Colonic mucosa (tissue), 4 donors: ENCODE data around the gene GNG4. TPM values are rescaled to one million over a fixed set of nuclear protein-coding genes. Genes with fewer than 3 reads are reported as not detected.

Source experiments
- DNase-seq: peaks from one replicate; pipeline ENCODE4 v3.0.0-alpha.2; 2020
- H3K27ac ChIP-seq: fragments of 200-600 bp; one replicate; pipeline ENCODE4 v1.8.0; 2021
- H3K27me3 ChIP-seq: fragments of 200-600 bp; one replicate; pipeline ENCODE4 v1.8.0; 2021
- H3K36me3 ChIP-seq: fragments of 200-600 bp; one replicate; pipeline ENCODE4 v1.8.0; 2021
- H3K4me1 ChIP-seq: fragments of 200-600 bp; one replicate; pipeline ENCODE4 v1.8.0; 2021; ENCODE audit warnings: mild to moderate bottlenecking
- H3K4me3 ChIP-seq: fragments of 200-600 bp; one replicate; pipeline ENCODE4 v1.8.0; 2021
- H3K9ac ChIP-seq, 2 donors: one replicate each; pipeline ENCODE4 v1.7.0; 2013; ENCODE audit warnings: control low read depth in 2 of 2, low read depth in 2 of 2, low read length in 2 of 2
- H3K9me3 ChIP-seq: fragments of 200-600 bp; one replicate; pipeline ENCODE4 v1.8.0; 2021
- intact Hi-C: fragments of 100-400 bp; cut with DNase I; formaldehyde crosslinking; loops from one replicate; pipeline ENCODE4 v1.14.1; 2022
- total RNA-seq, 2 donors: library from RNA; stranded (reverse); fragmentation: NEBNext Ultra II Directional in 1 of 2; extraction: Animal tissue kit (Norgen Biotek cat#: 25700) in 1 of 2; gene quantifications; one replicate each; pipeline ENCODE4 v1.2.1, GENCODE V29; 2021
- TF ChIP-seq, protein P1 (sequence below): fragments of 200-600 bp; IDR thresholded peaks from one replicate; pipeline ENCODE4 v1.8.0; 2022; ENCODE audit warnings: antibody characterized with exemption, mild to moderate bottlenecking
- donor health status: healthy.
- donor health status: DM: no; HTN: no; CAD: no.
- donor health status: DM: no; HTN: no; CAD: no.

The GNG4 gene
- total RNA-seq, 2 donors from 2014 or later = 6.9 to 10.0 TPM

DNA sequence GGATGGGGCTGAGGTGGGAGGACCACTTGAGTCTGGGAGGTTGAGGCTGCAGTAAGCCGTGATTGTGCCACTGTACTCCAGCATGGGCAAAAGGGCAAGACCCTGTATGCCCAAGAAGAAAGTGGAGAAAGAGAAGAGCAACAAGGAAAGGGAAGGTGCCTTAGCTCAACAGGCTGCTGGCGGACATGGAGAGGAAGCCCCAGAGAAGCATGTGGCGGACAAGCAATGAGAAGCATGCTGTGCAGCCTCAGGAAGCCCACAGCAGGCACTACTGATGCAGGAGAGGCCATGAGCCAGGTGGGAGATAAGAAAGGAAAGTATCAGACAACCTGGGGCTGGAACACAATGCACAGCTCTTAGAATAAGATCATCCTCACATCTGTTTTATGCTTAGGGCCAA, 32.6 kb upstream of the GNG4 start:
- intact Hi-C loops = no loop called here
- DNase-seq = no peak
- no peak overlapping the region for H3K4me3 ChIP-seq
- TF ChIP-seq, protein P1, sequence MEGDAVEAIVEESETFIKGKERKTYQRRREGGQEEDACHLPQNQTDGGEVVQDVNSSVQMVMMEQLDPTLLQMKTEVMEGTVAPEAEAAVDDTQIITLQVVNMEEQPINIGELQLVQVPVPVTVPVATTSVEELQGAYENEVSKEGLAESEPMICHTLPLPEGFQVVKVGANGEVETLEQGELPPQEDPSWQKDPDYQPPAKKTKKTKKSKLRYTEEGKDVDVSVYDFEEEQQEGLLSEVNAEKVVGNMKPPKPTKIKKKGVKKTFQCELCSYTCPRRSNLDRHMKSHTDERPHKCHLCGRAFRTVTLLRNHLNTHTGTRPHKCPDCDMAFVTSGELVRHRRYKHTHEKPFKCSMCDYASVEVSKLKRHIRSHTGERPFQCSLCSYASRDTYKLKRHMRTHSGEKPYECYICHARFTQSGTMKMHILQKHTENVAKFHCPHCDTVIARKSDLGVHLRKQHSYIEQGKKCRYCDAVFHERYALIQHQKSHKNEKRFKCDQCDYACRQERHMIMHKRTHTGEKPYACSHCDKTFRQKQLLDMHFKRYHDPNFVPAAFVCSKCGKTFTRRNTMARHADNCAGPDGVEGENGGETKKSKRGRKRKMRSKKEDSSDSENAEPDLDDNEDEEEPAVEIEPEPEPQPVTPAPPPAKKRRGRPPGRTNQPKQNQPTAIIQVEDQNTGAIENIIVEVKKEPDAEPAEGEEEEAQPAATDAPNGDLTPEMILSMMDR = no peak
- no peaks in the 10 kb centered on the region for H3K4me1 ChIP-seq
- H3K27me3 ChIP-seq = no peaks in the 10 kb centered on the region
- no peak overlapping the region for H3K9ac ChIP-seq
- no peaks in the 10 kb centered on the region for H3K9me3 ChIP-seq
- H3K36me3 ChIP-seq = no peaks in the 10 kb centered on the region
- H3K27ac ChIP-seq = no peak overlapping the region

DNA sequence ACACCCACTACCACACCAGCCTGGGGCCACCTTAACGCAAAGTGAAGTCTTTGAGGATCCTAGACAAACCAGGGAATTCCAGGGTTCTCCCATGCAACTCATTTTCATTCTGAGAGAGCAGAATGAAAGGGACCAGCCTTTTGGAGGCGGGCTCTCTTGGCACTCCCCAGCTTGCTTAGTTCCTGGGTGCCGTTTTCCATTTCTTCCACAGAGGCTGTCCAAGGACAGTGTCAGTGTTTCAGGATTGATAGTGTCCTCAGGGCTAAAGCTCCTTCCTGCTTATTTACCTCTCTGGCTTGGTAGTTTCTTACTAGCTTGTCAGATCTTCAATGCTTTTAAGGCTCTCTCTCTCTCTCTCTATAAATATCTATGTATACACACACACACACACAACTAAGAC, 30.1 kb upstream of the GNG4 start:
- no peak for DNase-seq
- no peak overlapping the region for H3K27ac ChIP-seq
- H3K27me3 ChIP-seq = no peaks in the 10 kb centered on the region
- no peak overlapping the region for H3K9ac ChIP-seq
- H3K4me3 ChIP-seq = no peak overlapping the region
- intact Hi-C loops = no loop called here
- TF ChIP-seq, protein P1 = no peak
- no peaks in the 10 kb centered on the region for H3K9me3 ChIP-seq
- peaks cover 5% of the 10 kb centered on the region for H3K36me3 ChIP-seq
- H3K4me1 ChIP-seq = no peaks in the 10 kb centered on the region

DNA sequence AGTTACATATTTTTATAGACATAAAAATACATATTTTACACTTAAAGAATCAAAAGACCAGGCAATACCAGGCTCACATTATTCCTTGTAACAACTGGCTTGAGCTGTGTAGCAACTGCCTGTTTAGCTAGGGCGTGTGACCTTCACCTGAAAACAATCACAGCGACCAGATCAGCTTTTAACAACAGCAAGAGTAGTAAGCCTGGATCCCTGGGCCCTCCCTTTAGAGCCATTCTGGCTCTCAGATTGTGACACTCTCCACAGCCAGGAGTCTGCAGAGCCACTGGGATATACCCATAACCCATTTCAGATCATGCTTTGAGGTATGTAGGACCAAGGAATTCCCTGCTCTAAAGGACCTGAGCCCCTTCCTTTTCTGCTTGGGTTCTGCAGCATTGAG, 29.4 kb upstream of the GNG4 start:
- H3K9me3 ChIP-seq = no peaks in the 10 kb centered on the region
- DNase-seq = no peak

DNA sequence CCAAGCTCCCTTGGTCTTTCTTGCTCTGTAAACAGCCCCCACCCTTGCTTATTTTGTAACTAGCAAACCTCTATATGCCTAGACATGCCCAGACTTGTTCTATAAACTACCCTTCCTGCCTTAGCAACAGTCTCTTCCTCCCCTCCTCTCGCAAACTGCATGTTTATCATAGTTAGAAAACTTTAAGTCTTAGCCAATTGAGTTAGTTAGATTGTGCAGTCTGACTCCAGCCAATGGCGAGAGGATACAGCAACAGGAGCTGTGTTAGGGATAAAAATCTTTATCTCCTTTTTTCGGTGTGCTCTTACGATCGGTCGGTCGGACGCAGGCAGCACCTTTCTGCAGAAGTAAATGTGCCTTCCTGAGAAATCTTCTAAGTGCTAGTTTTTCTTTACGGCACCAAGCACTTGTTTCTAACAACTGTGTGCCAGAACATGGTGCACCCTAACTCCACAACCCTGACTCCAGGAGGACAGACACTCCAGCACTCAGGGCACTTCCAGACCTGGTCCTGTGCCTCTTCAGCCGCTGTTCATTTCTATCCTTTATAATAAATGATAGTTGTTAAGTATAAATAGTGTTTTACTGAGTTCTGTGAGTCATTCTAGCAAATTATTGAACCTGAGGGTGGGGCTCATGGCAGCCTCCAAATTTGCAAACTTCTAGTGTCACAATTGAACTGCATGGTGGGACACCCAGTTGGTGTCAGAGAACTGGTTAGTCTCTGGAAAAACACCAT, 25.7 kb upstream of the GNG4 start:
- no peak for DNase-seq
- Histone ChIP-seq H3K4me3 (no peak overlapping the region), H3K9ac (no peak overlapping the region), H3K36me3 (peaks cover 5% of the 10 kb centered on the region), H3K9me3 (no peaks in the 10 kb centered on the region), H3K4me1 (no peaks in the 10 kb centered on the region), H3K27ac (no peak overlapping the region), H3K27me3 (no peaks in the 10 kb centered on the region)
- TF ChIP-seq, protein P1 = no peak
- intact Hi-C loops = no loop called here

More for the DNA sequence above, 29.4 kb upstream of the GNG4 start:
- Histone ChIP-seq H3K4me3 (no peak overlapping the region), H3K4me1 (no peaks in the 10 kb centered on the region), H3K9ac (no peak overlapping the region), H3K27me3 (no peaks in the 10 kb centered on the region), H3K27ac (no peak overlapping the region), H3K36me3 (peaks cover 5% of the 10 kb centered on the region)
- TF ChIP-seq, protein P1 = no peak
- intact Hi-C loops = no loop called here

DNA sequence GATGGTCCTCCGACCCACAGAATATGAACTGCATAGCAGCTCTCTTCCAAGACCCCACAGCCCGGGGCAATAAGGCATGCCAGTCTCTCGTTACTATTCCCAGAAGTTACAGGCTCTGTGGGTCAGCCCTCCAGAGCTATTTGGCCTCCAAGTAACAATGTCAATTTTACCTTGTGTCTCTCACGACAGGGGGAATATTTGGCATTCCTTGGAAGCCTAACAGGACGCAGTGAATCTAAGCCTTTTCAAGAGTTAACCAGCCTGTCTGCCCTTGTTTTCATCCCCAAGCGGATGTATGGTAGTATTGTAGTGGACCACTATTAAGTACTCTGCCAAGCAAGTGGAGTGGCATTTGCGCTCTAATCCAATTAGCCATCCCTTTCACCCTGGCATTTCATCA, 24.4 kb upstream of the GNG4 start:
- no peak for DNase-seq
- H3K9ac ChIP-seq = no peak overlapping the region
- intact Hi-C loops = no loop called here
- H3K27ac ChIP-seq = no peak overlapping the region
- no peak overlapping the region for H3K4me3 ChIP-seq
- H3K36me3 ChIP-seq = peaks cover 5% of the 10 kb centered on the region
- no peaks in the 10 kb centered on the region for H3K9me3 ChIP-seq
- H3K4me1 ChIP-seq = no peaks in the 10 kb centered on the region
- TF ChIP-seq, protein P1 = no peak
- H3K27me3 ChIP-seq = no peaks in the 10 kb centered on the region
